A549 treated with AZD9567 at 1 μM for 4 hours (cell line): ENCODE data around the gene ICAM4. TPM values are rescaled to one million over a fixed set of nuclear protein-coding genes. Genes with fewer than 3 reads are reported as not detected.

Experiments used
- total RNA-seq: library from RNA; stranded (reverse); fragments of 200-300 nt; extraction: Qiagen RNA extraction; gene quantifications from 5 replicates; pipeline ENCODE4 v1.2.3, GENCODE V29; 2022; ENCODE audit not compliant: insufficient read depth

ICAM4 gene
- total RNA-seq, result 0.06 to 0.20 TPM (median 0.09 TPM) in 4 of 5 replicates, not detected in the other

GRCh38 chr19:10286803-10287737 lies at the start of gene ICAM4:
Gene ICAM4, plus strand, starts transcription at chr19:10286955. Its CDS starts 58 bp downstream, at chr19:10287013.

GRCh38 chr19:10251792-10252694 lies 34.7 kb upstream of the ICAM4 start, which contains the start of gene MRPL4:
Gene MRPL4, plus strand, starts transcription at chr19:10252214. Its CDS starts 40 bp downstream, at chr19:10252254.

GRCh38 chr19:10270616-10271394 lies 15.9 kb upstream of the ICAM4 start, which contains the start of gene ICAM1:
Gene ICAM1, plus strand, starts transcription at chr19:10271120. Its CDS starts 40 bp downstream, at chr19:10271160.

GRCh38 chr19:10289836-10290356 lies 3.1 kb downstream of the ICAM4 start, which contains the start of gene ICAM5:
Gene ICAM5, plus strand, starts transcription at chr19:10289952. Its CDS starts 92 bp downstream, at chr19:10290044.

GRCh38 chr19:10309423-10309822 lies 22.7 kb downstream of the ICAM4 start, which contains the start of gene ZGLP1:
Gene ZGLP1, minus strand, starts transcription at chr19:10309815.

GRCh38 chr19:10315335-10316214 lies 28.8 kb downstream of the ICAM4 start, which contains the start of gene FDX2:
Gene FDX2, minus strand, starts transcription at chr19:10316015. Its CDS starts 19 bp downstream, at chr19:10315996.

GRCh38 chr19:10332965-10333757 lies 46.4 kb downstream of the ICAM4 start, which contains the start of gene RAVER1:
Gene RAVER1, minus strand, starts transcription at chr19:10333529. Its CDS starts 22 bp downstream, at chr19:10333507.

Other genes with a start within 250 kb of the ICAM4 start
- gene SHFL, start 200.6 kb upstream of the ICAM4 start, total RNA-seq, result 4.8 to 8.3 TPM (median 6.9 TPM) in 5 replicates
- gene ANGPTL6, start 184.3 kb upstream of the ICAM4 start, total RNA-seq, result 0.06 to 0.22 TPM (median 0.13 TPM) in 4 of 5 replicates, not detected in the other
- gene PPAN, start 180.6 kb upstream of the ICAM4 start, total RNA-seq, result 34.6 to 57.9 TPM (median 51.9 TPM) in 5 replicates
- 3.1 to 11.8 TPM (median 8.1 TPM) in 5 replicates for gene P2RY11, start 175.3 kb upstream of the ICAM4 start, total RNA-seq
- gene EIF3G, start 167.1 kb upstream of the ICAM4 start, total RNA-seq, result 160 to 183 TPM (median 169 TPM) in 5 replicates
- 62.9 to 71.3 TPM (median 69.5 TPM) in 5 replicates for gene DNMT1, start 92.0 kb upstream of the ICAM4 start, total RNA-seq
- gene S1PR2, start 55.6 kb upstream of the ICAM4 start, total RNA-seq, result 0.57 to 1.6 TPM (median 0.65 TPM) in 5 replicates
- 51.0 to 77.2 TPM (median 72.9 TPM) in 5 replicates for gene MRPL4, start 34.7 kb upstream of the ICAM4 start, total RNA-seq
- gene ICAM1, start 15.8 kb upstream of the ICAM4 start, total RNA-seq, result 2.5 to 5.6 TPM (median 4.7 TPM) in 5 replicates
- 0.46 to 1.4 TPM (median 1.1 TPM) in 4 of 5 replicates, not detected in the other for gene ICAM5, start 3.0 kb downstream of the ICAM4 start, total RNA-seq
- gene ZGLP1, start 22.9 kb downstream of the ICAM4 start, total RNA-seq, result 2.1 to 3.4 TPM (median 2.3 TPM) in 4 of 5 replicates, not detected in the other
- gene FDX2, start 29.1 kb downstream of the ICAM4 start, total RNA-seq, result 19.6 to 34.8 TPM (median 31.5 TPM) in 5 replicates
- 20.7 to 30.9 TPM (median 30.4 TPM) in 5 replicates for gene RAVER1, start 46.6 kb downstream of the ICAM4 start, total RNA-seq
- 7.2 to 9.2 TPM (median 9.2 TPM) in 5 replicates for gene ICAM3, start 52.7 kb downstream of the ICAM4 start, total RNA-seq
- gene TYK2, start 93.6 kb downstream of the ICAM4 start, total RNA-seq, result 27.8 to 50.4 TPM (median 45.6 TPM) in 5 replicates
- 140 to 202 TPM (median 189 TPM) in 5 replicates for gene CDC37, start 116.6 kb downstream of the ICAM4 start, total RNA-seq
- 2.5 to 4.2 TPM (median 3.8 TPM) in 5 replicates for gene PDE4A, start 133.6 kb downstream of the ICAM4 start, total RNA-seq
- gene KEAP1, start 216.4 kb downstream of the ICAM4 start, total RNA-seq, result 48.2 to 57.6 TPM (median 51.6 TPM) in 5 replicates
- 1.5 to 2.4 TPM (median 1.9 TPM) in 5 replicates for gene S1PR5, start 230.5 kb downstream of the ICAM4 start, total RNA-seq